Renal cortex interstitium (tissue), 11 donors: ENCODE data around the gene ZNF282. TPM values are rescaled to one million over a fixed set of nuclear protein-coding genes. Genes with fewer than 3 reads are reported as not detected.

Source experiments
- DNase-seq, 11 donors: peaks; one replicate each; pipeline ENCODE4 v3.0.0-alpha.2; 2013; ENCODE audit warnings: low read depth in 9 of 11, low spot score in 4 of 11; ENCODE audit errors: extremely low read depth in 1 of 11
- polyA plus RNA-seq, 3 donors: library from polyadenylated mRNA; unstranded; fragments of 120-200 nt; gene quantifications; one replicate each; pipeline ENCODE4 v1.2.1, GENCODE V29; 2013; ENCODE audit not compliant: insufficient read length in 3 of 3

Gene ZNF282
- polyA plus RNA-seq, 3 donors: 23.4 to 28.9 (median 27.2) TPM

GRCh38 chr7:149180722-149181449 lies 14.5 kb upstream of the ZNF282 start:
- no peak for DNase-seq

DNA sequence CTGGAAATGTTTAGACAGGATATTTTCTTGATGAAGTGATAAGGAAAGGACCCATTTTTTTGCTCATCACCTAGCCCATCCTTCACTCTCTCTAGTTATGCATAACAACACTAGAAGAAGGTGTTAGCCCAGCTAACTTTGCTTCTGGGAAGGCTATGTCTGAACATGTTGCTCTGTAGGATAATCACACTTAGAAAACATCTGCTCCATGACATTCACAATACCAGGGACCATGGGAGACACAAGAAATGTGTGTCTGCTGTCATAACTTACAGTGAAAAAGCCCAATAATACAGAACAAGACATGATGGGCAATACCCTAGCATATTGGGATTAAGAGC lies 13.9 kb upstream of the ZNF282 start:
- DNase-seq: no peak

GRCh38 chr7:149184274-149184673 lies 11.1 kb upstream of the ZNF282 start:
- DNase-seq: no peak

DNA sequence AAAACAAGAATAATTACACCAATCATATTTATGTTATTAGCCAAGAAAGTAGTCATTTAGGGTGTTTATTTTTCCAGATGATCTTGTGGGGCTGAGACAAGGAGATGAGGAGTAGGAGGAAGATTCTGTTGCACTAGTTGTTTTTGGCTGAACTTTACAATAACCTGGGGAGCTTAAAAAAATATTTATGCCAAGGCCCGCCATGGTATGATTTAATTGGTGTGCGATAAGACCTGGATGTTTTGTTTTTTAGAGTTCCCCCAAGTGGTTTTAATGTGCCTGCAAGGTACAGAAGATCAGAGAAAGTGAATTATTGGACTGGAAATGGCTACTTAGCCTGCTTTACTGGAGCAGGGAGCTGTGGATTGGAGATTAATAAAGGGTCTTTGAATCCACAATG lies 7.1 kb upstream of the ZNF282 start:
- no peak for DNase-seq

DNA sequence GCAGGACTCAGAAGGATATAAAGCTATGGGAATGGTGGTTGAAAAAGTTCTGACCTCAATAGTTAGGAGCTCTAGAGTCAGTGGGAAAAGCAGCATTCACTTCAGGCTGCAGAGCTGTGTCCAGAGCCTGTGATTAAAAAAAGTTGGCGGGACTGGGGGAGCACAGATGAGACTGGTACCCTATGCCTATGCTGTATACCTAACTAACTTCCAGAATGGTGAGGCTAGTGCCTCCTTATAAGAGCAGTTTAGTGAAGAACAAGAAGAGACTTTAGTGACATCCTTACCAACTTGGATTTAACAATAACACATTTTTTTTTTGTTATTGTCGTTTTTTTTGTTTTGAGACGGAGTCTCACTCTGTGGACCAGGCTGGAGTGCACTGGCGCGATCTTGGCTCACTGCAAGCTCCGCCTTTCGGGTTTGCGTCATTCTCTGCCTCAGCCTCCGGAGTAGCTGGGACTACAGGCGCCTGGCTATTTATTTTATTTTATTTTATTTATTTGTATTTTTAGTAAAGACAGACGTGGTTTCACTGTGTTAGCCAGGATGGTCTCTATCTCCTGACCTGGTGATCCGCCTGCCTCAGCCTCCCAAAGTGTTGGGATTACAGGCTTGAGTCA lies 6.6 kb upstream of the ZNF282 start:
- no peak for DNase-seq

DNA sequence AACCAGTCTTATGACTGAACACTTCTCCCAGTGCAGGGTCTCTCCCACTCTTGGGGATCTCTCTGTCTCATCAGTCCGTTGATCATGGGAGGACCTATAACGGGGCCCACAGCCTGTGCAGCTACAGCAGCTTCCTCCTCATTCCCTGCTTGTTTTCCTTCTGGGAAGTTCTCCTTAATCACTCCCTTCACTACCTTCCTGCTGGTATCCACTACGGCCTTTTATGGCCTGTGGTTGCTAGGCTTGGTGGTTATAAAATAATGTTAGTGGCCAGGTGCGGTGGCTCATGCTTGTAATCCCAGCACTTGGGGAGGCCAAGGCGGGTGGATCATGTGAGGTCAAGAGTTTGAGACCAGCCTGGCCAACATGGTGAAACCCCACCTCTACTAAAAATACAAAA lies 3.5 kb upstream of the ZNF282 start:
- DNase-seq: no peak

- DNase-seq: no peak
Measured at GRCh38 chr7:149194799-149195179, 557 bp upstream of the ZNF282 start.

DNA sequence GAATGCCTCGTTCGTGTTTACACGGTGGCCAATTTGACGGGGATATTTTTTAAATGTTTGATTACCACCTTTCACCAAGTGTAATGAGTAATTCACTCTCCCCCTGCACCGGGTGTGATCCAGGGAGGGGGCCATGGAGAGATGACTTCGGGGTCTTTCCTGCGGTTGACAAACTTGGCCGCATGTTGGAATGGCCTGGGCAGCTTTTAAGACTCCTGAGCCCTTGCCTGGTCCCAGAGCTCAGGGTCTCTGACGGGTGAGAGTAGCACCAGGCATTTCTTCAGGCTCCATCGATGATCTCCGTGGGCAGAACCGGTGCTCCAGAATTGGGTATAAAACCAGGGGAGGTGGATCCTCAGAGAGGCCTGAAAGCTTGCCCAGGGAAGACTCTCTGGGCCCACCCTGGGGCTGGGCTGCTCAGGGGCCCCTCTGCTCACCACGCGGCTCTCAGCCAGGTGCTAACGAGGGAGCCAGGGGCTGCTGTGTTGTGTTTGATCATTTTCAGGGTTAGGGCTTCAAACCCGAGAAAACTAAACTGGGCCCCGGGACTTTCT lies 882 bp downstream of the ZNF282 start:
- peak in 1 of 11 donors; percentile 23 for DNase-seq

DNA sequence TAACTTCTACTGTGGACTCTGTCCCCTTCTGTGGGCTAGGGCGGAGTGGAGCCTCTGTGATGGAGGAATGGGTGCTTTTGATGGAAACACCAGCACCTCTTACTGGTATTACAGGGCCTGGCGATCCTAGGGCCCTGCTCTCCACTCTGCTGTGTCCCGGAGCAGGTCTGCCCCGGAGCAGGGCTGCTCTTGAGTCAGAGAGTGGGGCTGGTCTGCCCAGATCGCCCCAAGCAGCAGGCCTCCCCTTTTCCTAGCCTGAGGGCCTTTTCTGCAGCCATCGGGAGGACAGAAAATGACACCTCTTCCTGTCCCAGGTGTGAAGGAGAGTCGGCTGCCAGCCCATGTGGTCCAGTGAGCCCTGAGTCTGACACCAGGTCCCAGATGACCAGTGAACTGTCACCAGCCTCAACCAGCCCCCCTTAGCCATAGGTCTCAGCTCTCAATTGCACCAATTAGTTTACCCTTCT lies 1.4 kb downstream of the ZNF282 start:
- DNase-seq: no peak

- DNase-seq: no peak
Measured at GRCh38 chr7:149197675-149198074, 2.3 kb downstream of the ZNF282 start.

GRCh38 chr7:149198161-149198816 lies 2.9 kb downstream of the ZNF282 start:
- DNase-seq: no peak

DNA sequence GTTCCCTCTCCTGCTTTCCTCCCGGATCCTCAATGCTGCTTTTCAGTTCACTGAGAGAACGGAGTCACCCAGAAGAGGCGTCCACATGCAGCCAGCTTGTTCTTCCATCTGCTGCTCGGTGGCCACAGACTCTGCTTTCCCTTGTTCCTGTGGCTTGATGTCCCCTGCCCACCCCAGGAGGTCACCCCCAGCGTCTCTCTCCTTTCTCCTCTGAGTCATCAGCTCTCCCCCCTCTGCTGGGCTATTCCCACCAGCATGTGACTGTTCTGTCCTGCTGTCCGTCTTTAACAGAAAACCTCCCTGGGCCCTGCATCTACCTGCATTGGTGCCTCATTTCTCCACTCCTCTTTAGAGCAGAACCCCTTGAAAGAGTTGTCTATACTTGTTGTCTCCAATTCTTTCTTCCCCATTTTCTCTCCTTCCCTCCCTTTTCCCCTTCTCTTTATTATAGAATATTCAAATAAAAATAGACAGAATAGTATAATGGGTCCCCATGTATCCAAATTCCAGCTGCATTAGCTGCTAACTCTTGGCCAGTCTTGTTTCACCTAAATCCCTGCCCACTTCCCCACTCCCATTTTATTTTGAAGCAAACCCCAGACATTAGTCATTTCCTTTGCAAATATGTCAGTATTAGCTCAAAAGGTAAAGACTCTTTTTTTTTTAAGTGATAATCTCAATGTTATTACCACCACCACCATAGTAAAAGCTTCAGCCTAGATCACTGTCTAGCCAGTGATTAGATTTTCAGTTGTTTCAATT lies 4.1 kb downstream of the ZNF282 start:
- no peak for DNase-seq

DNA sequence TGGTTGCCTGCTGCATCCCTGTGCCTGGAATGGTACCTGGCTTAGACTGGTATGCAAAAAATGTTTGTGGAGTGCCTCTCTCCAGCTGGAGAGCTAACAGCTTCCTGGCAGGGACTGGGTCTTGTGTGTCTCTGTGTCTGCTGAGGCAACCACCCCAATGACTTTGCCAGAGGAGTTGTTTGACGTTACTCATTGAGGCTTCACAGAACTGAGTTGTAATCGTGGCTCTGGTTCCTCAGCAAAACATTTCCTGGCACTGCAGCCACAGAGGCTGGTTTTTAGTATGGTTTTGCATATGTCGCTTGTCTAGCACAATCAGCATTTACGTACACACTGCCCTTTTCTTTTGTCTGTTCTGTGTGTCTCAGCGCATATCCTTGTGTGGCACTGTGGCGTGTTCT lies 7.5 kb downstream of the ZNF282 start:
- DNase-seq: no peak

DNA sequence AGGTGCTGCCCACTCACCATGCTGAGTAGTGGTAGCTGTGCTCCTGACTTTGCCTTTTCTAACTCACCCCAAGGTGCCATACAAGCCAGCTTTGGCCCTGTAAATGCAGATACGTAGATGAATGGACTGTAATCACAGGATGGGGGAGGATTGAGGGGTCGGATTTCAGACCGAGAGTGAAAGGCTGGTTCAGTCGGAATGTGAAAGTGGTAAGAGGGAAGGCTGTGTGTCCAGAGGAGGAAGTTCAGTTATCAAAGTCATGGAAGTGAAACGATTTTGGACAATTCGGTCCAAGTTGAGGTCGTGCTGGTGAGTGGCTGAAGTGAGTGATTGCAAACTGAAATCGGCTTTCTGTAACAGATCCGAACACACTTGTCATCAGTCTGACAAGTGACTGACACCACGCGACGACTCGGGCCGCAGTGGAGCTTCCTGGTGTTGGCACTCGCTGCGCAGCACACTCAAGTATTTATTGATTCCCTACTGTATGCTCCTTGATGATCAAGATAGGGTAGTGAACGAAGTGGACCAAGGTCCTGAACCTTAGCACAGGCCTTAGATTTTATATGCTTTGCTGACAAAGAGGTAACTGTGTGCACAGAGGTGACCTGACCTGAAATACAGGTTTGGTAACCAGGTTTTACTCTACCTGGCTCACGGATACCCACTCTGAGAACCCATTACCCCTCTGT lies 10.5 kb downstream of the ZNF282 start:
- no peak for DNase-seq

- DNase-seq: no peak
Measured at GRCh38 chr7:149207324-149208035, 12.1 kb downstream of the ZNF282 start.

GRCh38 chr7:149209518-149210269 lies 14.3 kb downstream of the ZNF282 start:
- no peak for DNase-seq

DNA sequence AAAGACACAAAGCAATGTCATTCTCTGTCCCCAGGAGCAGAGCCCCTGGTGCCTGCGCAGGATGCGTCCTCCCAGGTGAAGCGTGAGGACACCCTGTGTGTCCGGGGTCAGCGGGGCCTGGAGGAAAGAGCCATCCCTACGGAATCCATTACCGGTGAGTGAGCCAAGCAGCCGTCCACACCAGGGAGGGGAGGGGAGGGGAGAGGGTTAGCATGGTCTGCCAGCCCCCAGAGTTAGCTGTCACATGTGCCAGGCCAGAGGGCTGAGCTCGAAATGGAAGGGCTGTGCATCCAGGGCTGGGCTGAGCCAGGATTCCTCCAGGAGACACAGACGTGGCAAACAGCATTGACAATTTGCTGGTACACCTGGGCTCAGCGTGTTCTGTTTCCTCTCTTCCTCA lies 15.2 kb downstream of the ZNF282 start:
- DNase-seq: no peak
